C4-2B (cell line): ENCODE measurements around the gene GRK3.

Experiments
- ZFX ChIP-seq: fragments of 450-650 bp; IDR thresholded peaks from 2 replicates; pipeline ENCODE4 v1.6.1; 2017
- TF ChIP-seq, protein P1 (sequence below): fragments of 450-650 bp; conservative IDR thresholded peaks from 2 replicates; pipeline ENCODE4 v1.5.1; 2017; ENCODE audit warnings: mild to moderate bottlenecking

DNA sequence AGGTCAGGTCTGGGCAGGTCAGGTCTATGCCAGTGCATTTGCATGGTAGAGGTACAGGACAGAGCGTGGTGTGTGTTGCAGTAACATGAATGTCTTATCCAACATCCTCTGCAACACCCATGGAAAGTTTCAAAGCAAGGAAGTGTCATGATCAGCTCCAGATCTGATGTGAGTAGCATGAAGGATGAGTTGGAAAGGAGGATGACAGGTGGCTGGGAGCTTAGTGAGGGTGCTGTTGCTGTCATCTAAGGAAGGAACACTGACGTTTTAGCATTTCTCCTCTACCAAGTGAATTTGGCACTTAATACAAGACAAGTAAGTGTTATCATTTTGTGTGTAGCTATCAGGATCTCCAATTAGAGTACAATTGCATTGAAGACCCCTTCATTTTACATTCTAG is 65.1 kb downstream of the GRK3 start:
- TF ChIP-seq, protein P1, sequence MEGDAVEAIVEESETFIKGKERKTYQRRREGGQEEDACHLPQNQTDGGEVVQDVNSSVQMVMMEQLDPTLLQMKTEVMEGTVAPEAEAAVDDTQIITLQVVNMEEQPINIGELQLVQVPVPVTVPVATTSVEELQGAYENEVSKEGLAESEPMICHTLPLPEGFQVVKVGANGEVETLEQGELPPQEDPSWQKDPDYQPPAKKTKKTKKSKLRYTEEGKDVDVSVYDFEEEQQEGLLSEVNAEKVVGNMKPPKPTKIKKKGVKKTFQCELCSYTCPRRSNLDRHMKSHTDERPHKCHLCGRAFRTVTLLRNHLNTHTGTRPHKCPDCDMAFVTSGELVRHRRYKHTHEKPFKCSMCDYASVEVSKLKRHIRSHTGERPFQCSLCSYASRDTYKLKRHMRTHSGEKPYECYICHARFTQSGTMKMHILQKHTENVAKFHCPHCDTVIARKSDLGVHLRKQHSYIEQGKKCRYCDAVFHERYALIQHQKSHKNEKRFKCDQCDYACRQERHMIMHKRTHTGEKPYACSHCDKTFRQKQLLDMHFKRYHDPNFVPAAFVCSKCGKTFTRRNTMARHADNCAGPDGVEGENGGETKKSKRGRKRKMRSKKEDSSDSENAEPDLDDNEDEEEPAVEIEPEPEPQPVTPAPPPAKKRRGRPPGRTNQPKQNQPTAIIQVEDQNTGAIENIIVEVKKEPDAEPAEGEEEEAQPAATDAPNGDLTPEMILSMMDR: no peak
- TF ChIP-seq ZFX: no peak
